VCaP (cell line): ENCODE results near the gene LAMC2.

Source experiments
- H3K27ac ChIP-seq: fragments of 450-650 bp; 2 replicates; pipeline ENCODE4 v1.5.1; 2017
- TF ChIP-seq, protein P1 (sequence below): fragments of 450-650 bp; conservative IDR thresholded peaks from 2 replicates; pipeline ENCODE4 v1.5.1; 2017; ENCODE audit warnings: mild to moderate bottlenecking, moderate library complexity

The LAMC2 gene

DNA sequence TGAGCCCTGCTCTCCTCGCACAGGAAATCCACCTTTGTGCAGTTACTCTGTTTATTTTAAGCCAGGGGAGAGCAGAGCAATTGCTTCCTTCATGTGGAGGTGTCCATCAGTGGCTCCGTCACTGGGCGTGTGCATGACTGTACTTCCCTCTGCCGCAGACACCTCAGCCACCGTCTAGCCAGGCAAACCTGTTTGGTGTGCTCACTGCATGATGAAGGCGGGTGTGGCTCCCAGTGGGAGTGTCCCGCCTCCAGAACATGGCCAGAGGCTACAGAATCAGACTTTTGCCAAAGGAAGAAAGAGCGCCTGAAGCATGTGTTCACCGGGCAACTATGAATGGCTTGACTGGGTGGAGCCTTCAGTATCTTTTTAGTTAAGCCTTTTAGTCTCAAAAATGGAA lies 26.1 kb upstream of the LAMC2 start:
- TF ChIP-seq, protein P1, sequence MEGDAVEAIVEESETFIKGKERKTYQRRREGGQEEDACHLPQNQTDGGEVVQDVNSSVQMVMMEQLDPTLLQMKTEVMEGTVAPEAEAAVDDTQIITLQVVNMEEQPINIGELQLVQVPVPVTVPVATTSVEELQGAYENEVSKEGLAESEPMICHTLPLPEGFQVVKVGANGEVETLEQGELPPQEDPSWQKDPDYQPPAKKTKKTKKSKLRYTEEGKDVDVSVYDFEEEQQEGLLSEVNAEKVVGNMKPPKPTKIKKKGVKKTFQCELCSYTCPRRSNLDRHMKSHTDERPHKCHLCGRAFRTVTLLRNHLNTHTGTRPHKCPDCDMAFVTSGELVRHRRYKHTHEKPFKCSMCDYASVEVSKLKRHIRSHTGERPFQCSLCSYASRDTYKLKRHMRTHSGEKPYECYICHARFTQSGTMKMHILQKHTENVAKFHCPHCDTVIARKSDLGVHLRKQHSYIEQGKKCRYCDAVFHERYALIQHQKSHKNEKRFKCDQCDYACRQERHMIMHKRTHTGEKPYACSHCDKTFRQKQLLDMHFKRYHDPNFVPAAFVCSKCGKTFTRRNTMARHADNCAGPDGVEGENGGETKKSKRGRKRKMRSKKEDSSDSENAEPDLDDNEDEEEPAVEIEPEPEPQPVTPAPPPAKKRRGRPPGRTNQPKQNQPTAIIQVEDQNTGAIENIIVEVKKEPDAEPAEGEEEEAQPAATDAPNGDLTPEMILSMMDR, result no peak
- peak overlapping the region; percentile 65 for H3K27ac ChIP-seq

DNA sequence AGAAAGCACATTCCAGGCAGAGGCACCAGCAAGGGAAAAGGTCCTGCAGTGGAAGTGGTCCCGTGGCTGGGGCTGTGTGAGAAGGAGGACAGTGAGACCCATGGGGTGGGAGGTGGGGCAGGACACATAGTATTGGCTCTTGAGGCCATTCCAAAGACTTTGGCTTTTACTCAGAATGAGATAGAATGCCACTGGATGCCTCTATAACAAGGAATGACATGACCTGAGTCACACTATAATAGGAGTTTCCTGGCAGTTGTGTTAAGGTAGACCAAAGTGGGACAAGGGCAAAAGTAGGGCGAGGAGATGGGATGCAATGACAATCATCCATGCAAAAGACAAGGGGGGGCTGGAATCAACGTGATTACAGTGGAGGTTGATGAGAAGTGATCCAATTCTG lies 24.7 kb upstream of the LAMC2 start:
- H3K27ac ChIP-seq, result no peak overlapping the region

DNA sequence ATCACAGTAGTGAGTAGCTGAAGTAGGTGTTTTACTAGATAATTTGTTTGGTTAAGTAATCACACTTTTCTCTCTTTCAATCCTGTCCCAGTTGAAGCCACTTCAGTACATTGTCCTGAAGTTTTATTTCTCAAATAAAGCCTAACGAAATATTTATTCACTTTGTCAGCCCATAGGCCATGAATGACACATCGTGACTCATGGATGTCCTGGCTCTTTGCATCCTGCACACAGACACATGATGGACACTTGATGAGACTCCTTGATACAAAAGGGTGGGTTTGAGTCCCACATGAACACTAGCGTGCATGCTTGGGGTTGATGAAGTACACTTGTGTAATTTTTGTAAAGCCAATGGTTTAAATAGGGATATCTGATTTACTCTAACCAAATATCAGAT lies 22.7 kb upstream of the LAMC2 start:
- TF ChIP-seq, protein P1, result no peak
- no peak overlapping the region for H3K27ac ChIP-seq

More for the DNA sequence above, 24.7 kb upstream of the LAMC2 start:
- TF ChIP-seq, protein P1, result no peak

DNA sequence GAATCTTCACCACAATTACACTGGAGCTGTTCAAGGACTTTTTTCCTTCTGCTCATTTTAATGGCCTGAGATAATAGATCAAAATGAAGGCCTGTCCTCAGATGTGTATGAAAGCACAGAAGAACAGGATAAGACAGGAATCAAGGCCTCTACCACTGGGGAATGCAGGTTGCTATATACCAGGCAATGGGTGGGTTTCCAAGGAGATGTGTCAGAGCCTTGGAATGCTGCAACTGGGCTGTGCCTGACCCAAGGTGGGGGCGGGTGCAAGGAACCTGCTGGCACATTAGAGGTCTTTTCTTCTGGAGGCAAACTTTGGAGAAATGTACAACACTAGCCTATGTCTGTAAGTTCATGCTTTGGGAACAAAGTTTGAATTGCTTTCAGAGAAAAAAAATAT lies 21.7 kb upstream of the LAMC2 start:
- no peak overlapping the region for H3K27ac ChIP-seq
- TF ChIP-seq, protein P1, result no peak

DNA sequence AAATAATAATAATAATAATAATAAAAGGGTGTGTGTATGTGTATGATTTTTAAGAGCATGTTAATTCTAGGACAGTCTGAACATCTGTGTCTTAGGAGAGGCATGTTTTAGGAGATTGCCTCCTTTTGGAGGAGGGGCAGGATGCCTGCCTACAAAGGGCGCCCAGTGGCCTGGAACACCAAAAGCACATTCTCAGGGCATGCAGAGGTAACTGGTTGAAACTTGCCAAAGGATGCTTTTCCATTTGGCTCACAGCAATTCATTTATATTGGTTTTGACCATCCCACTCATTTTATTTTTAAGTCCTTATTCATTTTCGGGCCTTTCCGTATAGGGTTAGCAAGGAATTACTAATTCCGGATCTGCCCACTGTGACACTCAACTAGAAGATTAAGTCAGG lies 21.1 kb upstream of the LAMC2 start:
- TF ChIP-seq, protein P1, result no peak
- no peak overlapping the region for H3K27ac ChIP-seq

DNA sequence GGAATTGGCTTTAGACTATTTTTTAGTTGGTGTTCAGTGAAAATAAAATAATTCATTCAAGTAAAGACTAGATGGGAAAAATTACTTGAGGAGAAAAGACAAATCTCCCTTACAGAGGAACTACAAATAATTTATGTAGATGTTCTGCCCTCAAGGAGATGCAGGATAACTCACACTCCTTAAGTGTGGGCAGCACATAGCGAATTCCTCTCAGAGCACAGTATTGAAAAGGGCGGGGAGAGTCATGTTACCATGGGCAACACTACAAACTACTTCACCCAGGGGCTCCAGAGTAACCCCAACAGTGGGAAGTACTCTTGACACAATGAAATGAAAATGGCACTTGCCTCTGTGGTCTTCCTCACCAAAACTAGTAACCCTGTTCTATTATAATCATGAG lies 20.6 kb upstream of the LAMC2 start:
- TF ChIP-seq, protein P1, result no peak
- no peak overlapping the region for H3K27ac ChIP-seq

DNA sequence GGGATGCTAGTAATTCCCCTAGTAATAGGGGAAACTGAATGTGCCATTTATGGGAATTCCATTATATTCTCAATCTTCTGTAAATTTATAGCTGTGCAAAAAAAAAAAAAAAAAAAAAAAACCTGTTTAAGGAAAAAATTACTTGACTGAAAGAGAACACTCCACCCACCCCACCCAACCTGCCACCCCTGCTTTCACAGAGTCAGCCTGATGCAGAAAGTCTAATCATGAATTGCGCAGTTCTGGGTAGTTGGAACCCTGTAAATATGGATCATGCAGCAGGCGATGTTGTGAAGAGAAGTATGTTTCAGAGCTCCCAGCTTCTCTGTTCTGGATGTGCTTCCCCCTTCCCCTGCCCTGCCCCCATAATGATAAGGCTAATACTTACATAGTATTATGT lies 19.6 kb upstream of the LAMC2 start:
- TF ChIP-seq, protein P1, result no peak
- H3K27ac ChIP-seq, result no peak overlapping the region

DNA sequence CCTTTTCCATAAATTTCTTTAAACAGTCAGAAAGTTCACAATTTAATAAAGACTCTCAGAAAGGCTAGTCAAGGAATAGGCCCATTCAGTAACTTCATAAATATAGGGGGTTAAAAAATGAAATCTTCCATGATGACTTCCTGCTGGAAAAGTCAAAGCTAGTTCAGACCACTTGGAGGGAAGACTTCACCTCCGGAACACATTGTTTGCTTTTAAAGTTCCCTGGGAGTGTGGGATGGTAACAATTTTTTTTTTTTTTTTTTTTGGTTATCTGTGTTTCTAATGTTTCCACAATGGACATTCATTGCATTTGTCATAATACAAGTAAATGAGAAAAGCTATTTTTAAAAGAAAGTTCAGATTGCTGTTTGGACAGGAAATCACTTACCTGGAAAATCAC lies 18.4 kb upstream of the LAMC2 start:
- TF ChIP-seq, protein P1, result no peak
- H3K27ac ChIP-seq, result no peak overlapping the region
